HG02852 (cell line): Measurements from ENCODE around the gene MRPL45.

Experiments used
- ATAC-seq: cut with Tn5 transposase; IDR thresholded peaks from one replicate; pipeline ENCODE4 v1.9.1; 2021; ENCODE audit warnings: mild to moderate bottlenecking, moderate library complexity; ENCODE audit not compliant: unreplicated experiment

The MRPL45 gene

GRCh38 chr17:38344420-38344745 lies 47.4 kb downstream of the MRPL45 start:
- ATAC-seq = no peak

- no peak for ATAC-seq
Observed at GRCh38 chr17:38345743-38346142, 48.8 kb downstream of the MRPL45 start.

GRCh38 chr17:38349097-38349730 lies 52.2 kb downstream of the MRPL45 start:
- ATAC-seq = no peak

- no peak for ATAC-seq
Observed at GRCh38 chr17:38350035-38350434, 53.1 kb downstream of the MRPL45 start.

- ATAC-seq = peak; percentile 91
Observed at GRCh38 chr17:38351412-38352222, 54.6 kb downstream of the MRPL45 start, which contains the start of gene SOCS7. TSS of gene SOCS7 (plus strand) at chr17:38351844. CDS start at chr17:38352053, 209 bp downstream.

- ATAC-seq = peak; percentile 25
Observed at GRCh38 chr17:38352245-38353085, 55.5 kb downstream of the MRPL45 start.

GRCh38 chr17:38353086-38353604 lies 56.2 kb downstream of the MRPL45 start:
- ATAC-seq = no peak

GRCh38 chr17:38353668-38354067 lies 56.7 kb downstream of the MRPL45 start:
- no peak for ATAC-seq

- no peak for ATAC-seq
Observed at GRCh38 chr17:38354466-38354865, 57.5 kb downstream of the MRPL45 start.

- no peak for ATAC-seq
Observed at GRCh38 chr17:38355251-38355650, 58.3 kb downstream of the MRPL45 start.

- ATAC-seq = no peak
Observed at GRCh38 chr17:38357486-38358123, 60.6 kb downstream of the MRPL45 start.

GRCh38 chr17:38358586-38359513 lies 61.9 kb downstream of the MRPL45 start:
- ATAC-seq = no peak

- ATAC-seq = no peak
Observed at GRCh38 chr17:38361694-38362465, 64.9 kb downstream of the MRPL45 start.

- no peak for ATAC-seq
Observed at GRCh38 chr17:38363016-38363415, 66.0 kb downstream of the MRPL45 start.

GRCh38 chr17:38364741-38365140 lies 67.8 kb downstream of the MRPL45 start:
- no peak for ATAC-seq

GRCh38 chr17:38369124-38369886 lies 72.3 kb downstream of the MRPL45 start:
- ATAC-seq = no peak
